Astrocyte (in vitro differentiated cells and primary cell): ENCODE results near the gene SCAMP4.

ENCODE experiments used
- EZH2 ChIP-seq: IDR thresholded peaks from 2 replicates; pipeline ENCODE4 v1.6.1; 2012; ENCODE audit warnings: mild to moderate bottlenecking, low read length, inconsistent platforms; ENCODE audit not compliant: insufficient read depth
- TF ChIP-seq, protein P1 (sequence below): IDR thresholded peaks from 2 replicates; pipeline ENCODE4 v1.5.1; 2011; ENCODE audit warnings: low read depth, mild to moderate bottlenecking, inconsistent platforms, low read length, moderate library complexity; ENCODE audit not compliant: insufficient read depth

DNA sequence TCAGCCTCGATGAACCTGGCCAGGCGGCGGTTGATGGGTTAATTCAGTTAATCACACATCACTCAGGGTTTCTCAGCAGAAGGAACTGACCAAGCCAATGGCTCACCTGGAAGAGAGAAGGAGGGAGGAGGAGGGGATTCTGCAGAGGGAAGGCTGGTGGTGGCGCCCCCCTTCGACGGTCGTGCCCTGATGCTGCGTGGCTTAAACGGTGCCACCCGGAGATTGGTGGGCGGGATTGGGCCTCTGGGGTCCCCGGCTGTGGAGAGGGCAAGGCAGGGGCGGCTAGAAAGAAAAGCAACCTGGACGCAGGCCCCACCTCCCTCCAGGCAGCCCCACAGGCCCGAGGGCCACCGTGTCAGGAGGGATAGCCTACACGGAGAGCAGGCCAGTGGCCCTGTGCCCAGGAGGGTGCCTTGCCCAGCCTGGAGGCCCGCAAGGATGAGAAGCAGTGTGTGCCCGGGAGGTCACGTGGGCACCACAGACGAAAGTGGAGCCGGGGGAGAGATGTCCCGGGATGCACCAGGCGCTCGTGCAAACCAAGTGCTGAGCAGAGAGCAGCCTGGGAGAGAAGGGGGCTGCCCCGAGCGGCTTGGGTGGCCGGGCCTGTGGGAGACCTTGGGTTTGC, 51.8 kb downstream of the SCAMP4 start:
- TF ChIP-seq EZH2: no peak
- TF ChIP-seq, protein P1, sequence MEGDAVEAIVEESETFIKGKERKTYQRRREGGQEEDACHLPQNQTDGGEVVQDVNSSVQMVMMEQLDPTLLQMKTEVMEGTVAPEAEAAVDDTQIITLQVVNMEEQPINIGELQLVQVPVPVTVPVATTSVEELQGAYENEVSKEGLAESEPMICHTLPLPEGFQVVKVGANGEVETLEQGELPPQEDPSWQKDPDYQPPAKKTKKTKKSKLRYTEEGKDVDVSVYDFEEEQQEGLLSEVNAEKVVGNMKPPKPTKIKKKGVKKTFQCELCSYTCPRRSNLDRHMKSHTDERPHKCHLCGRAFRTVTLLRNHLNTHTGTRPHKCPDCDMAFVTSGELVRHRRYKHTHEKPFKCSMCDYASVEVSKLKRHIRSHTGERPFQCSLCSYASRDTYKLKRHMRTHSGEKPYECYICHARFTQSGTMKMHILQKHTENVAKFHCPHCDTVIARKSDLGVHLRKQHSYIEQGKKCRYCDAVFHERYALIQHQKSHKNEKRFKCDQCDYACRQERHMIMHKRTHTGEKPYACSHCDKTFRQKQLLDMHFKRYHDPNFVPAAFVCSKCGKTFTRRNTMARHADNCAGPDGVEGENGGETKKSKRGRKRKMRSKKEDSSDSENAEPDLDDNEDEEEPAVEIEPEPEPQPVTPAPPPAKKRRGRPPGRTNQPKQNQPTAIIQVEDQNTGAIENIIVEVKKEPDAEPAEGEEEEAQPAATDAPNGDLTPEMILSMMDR: no peak
